Chondrocyte (in vitro differentiated cells): Measurements from ENCODE around the gene NID1. TPM values are rescaled to one million over a fixed set of nuclear protein-coding genes. Genes with fewer than 3 reads are reported as not detected.

ENCODE experiments used
- DNase-seq: peaks from one replicate; pipeline ENCODE4 v3.0.0; 2021; ENCODE audit warnings: mixed read lengths, low spot score
- H3K27ac Mint-ChIP-seq: one replicate; pipeline ENCODE4 v1.8.0; 2021; ENCODE audit warnings: mild to moderate bottlenecking, moderate library complexity, mixed read lengths; ENCODE audit not compliant: unreplicated experiment
- H3K27me3 Mint-ChIP-seq: 2 replicates; pipeline ENCODE4 v1.8.0; 2021; ENCODE audit warnings: low read depth, mixed read lengths
- H3K36me3 Mint-ChIP-seq: 2 replicates; pipeline ENCODE4 v1.8.0; 2021; ENCODE audit warnings: low read depth, mixed read lengths
- H3K4me1 Mint-ChIP-seq: 2 replicates; pipeline ENCODE4 v1.8.0; 2021; ENCODE audit warnings: low read depth, mild to moderate bottlenecking, mixed read lengths
- H3K4me3 Mint-ChIP-seq: one replicate; pipeline ENCODE4 v1.8.0; 2021; ENCODE audit warnings: mild to moderate bottlenecking, moderate library complexity, mixed read lengths; ENCODE audit not compliant: unreplicated experiment
- H3K9me3 Mint-ChIP-seq: 2 replicates; pipeline ENCODE4 v1.8.0; 2021; ENCODE audit warnings: low read depth, mixed read lengths
- total RNA-seq: library from RNA; stranded (reverse); gene quantifications from 3 replicates; pipeline ENCODE4 v1.2.1, GENCODE V29; 2021
- TF ChIP-seq, protein P1 (sequence below): fragments of 200-600 bp; sonication (generic); IDR thresholded peaks from 2 replicates; pipeline ENCODE4 v1.5.0; 2021; ENCODE audit warnings: antibody characterized with exemption, mild to moderate bottlenecking, moderate library complexity

The NID1 gene
- total RNA-seq, 1 donor from 2014 or later, result 99.1 TPM

DNA sequence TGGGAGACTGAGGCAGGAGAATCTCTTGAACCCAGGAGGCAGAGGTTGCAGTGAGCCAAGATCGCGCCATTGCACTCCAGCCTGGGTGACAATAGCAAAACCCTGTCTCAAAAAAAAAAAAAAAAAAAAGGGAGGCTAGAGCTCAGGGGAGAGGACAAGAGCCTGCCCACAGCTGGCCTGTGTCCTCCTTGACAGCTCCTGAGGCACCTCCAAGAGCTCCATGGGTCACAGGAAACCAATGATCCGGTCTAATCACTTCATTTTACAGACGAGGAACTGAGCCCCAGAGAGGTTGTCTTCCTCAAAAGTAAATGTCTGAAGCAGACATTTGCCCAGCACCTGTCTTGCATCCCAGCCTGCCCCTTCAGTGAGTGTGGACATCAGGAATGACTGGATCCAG, 49.4 kb downstream of the NID1 start:
- no peaks in the 10 kb centered on the region for H3K27me3 Mint-ChIP-seq
- TF ChIP-seq, protein P1, sequence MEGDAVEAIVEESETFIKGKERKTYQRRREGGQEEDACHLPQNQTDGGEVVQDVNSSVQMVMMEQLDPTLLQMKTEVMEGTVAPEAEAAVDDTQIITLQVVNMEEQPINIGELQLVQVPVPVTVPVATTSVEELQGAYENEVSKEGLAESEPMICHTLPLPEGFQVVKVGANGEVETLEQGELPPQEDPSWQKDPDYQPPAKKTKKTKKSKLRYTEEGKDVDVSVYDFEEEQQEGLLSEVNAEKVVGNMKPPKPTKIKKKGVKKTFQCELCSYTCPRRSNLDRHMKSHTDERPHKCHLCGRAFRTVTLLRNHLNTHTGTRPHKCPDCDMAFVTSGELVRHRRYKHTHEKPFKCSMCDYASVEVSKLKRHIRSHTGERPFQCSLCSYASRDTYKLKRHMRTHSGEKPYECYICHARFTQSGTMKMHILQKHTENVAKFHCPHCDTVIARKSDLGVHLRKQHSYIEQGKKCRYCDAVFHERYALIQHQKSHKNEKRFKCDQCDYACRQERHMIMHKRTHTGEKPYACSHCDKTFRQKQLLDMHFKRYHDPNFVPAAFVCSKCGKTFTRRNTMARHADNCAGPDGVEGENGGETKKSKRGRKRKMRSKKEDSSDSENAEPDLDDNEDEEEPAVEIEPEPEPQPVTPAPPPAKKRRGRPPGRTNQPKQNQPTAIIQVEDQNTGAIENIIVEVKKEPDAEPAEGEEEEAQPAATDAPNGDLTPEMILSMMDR, result no peak
- H3K4me1 Mint-ChIP-seq, result peaks cover 19% of the 10 kb centered on the region
- H3K9me3 Mint-ChIP-seq, result no peaks in the 10 kb centered on the region
- no peak overlapping the region for H3K27ac Mint-ChIP-seq
- no peak overlapping the region for H3K4me3 Mint-ChIP-seq
- DNase-seq, result no peak
- H3K36me3 Mint-ChIP-seq, result peaks cover 27% of the 10 kb centered on the region

DNA sequence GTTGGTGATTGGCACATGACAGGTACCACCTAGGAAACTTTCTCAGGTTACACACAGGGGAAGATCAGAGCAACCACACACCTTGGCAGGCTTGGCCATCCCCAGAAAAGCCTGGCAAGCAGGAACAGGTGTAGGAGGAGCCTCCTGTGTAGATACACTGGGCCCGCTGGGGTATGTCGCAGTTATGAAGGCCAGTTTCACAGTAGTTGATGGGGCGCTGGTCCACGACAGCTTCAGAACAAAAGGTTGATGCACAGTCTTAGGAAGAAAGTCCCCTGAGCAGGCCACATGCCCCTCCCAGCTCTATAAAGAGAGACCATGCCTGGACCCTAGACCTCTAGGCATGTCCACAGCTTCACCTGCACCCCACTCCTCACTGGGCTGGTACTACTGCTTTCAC, 51.6 kb downstream of the NID1 start:
- DNase-seq, result no peak
- TF ChIP-seq, protein P1, result no peak
- Mint-ChIP-seq H3K36me3 (peaks cover 21% of the 10 kb centered on the region), H3K27ac (no peak overlapping the region), H3K9me3 (no peaks in the 10 kb centered on the region), H3K27me3 (no peaks in the 10 kb centered on the region), H3K4me3 (no peak overlapping the region), H3K4me1 (peaks cover 29% of the 10 kb centered on the region)

DNA sequence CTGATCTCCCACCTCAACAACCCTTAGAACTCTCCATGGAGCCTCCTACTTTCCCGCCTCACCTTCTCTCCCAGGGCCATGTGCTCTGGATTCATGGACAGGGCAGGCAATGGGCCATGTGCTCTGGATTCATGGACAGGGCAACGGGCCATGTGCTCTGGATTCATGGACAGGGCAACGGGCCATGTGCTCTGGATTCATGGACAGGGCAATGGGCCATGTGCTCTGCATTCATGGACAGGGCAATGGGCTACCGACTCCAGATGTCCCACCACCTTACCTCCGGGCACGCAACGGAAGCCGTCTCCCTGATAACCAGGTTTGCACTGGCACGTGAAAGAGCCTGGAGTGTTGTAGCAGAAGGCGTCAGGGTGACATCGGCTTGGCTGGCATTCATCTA, 53.2 kb downstream of the NID1 start:
- Mint-ChIP-seq H3K9me3 (no peaks in the 10 kb centered on the region), H3K4me3 (no peak overlapping the region), H3K36me3 (peaks cover 24% of the 10 kb centered on the region), H3K27ac (no peak overlapping the region), H3K4me1 (peaks cover 25% of the 10 kb centered on the region), H3K27me3 (no peaks in the 10 kb centered on the region)
- DNase-seq, result no peak
- TF ChIP-seq, protein P1, result no peak

DNA sequence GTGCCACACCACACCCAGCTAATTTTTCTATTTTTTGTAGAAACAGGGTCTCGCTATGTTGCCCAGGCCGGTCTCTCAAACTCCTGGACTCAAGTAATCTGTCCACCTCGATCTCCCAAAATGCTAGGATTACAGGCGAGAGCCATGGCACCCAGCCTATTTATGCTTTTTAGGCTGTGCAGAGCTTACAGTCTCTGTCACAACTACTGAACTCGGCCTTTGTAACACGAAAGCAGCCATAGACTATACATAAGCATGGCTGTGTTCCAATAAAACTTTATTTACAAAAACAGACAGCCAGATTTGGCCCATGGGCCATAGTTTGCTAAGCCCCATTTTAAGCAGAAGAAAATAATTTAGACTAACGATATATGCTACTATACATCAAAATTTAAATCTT, 54.4 kb downstream of the NID1 start:
- H3K4me1 Mint-ChIP-seq, result peaks cover 22% of the 10 kb centered on the region
- TF ChIP-seq, protein P1, result no peak
- no peak for DNase-seq
- no peak overlapping the region for H3K4me3 Mint-ChIP-seq
- no peaks in the 10 kb centered on the region for H3K9me3 Mint-ChIP-seq
- no peak overlapping the region for H3K27ac Mint-ChIP-seq
- no peaks in the 10 kb centered on the region for H3K27me3 Mint-ChIP-seq
- peaks cover 20% of the 10 kb centered on the region for H3K36me3 Mint-ChIP-seq

DNA sequence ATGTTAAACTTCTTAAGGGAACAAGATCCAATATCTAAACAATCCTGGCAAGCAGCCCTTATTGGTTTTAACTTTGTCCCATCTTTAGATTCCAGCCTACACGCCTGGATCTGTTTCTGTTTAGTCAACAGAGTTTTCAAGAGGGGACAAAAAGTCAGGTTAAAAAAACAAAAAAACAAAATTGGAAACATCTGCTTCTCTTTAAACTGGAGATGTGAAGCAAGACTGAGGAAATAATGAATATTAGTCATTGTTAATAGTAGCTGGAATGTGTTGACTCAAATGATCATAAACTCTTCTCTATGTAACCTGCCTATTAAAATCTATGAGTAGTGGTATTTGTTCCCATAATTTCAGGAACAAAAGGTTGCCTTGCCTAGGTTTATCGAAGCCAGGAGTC, 55.0 kb downstream of the NID1 start:
- Mint-ChIP-seq H3K4me3 (no peak overlapping the region), H3K4me1 (peaks cover 23% of the 10 kb centered on the region), H3K9me3 (no peaks in the 10 kb centered on the region), H3K27me3 (no peaks in the 10 kb centered on the region), H3K27ac (peak overlapping the region; percentile 5), H3K36me3 (peaks cover 18% of the 10 kb centered on the region)
- TF ChIP-seq, protein P1, result no peak
- DNase-seq, result no peak
